Measurements from ENCODE around the gene GAGE12J. TPM values are rescaled to one million over a fixed set of nuclear protein-coding genes. Genes with fewer than 3 reads are reported as not detected.
A peak's percentile ranks its signal among the peaks of the same experiment; 100 is the strongest.
"Not testable (repeated sequence)": the region's sequence is repeated elsewhere in the genome, so short reads cannot be mapped to it uniquely, and the experiment has no call there.

GAGE12J gene
- polyA plus RNA-seq, result not detected

GRCh38 chrX:49321737-49322136 is at the start of gene GAGE12J:
TSS of gene GAGE12J (plus strand) at chrX:49322037. CDS start at chrX:49323194, 1,157 bp downstream.
- H3K9me3 Mint-ChIP-seq, H3K4me1 Mint-ChIP-seq, H3K36me3 Mint-ChIP-seq, H3K27ac Mint-ChIP-seq, H3K4me3 Mint-ChIP-seq, H3K27me3 Mint-ChIP-seq: not testable (repeated sequence)

GRCh38 chrX:49272421-49272820 is 49.4 kb upstream of the GAGE12J start:
- Mint-ChIP-seq H3K27me3 (no peaks in the 10 kb centered on the region), H3K4me3 (peak overlapping the region in 3 of 4 donors; percentile 15 to 61 (median 27)), H3K9me3 (no peaks in the 10 kb centered on the region), H3K36me3 (peaks cover 3% of the 10 kb centered on the region), H3K27ac (peak overlapping the region in 1 of 3 donors; percentile 57), H3K4me1 (peaks cover 5 to 30% (median 19%) of the 10 kb centered on the region in 3 donors)

DNA sequence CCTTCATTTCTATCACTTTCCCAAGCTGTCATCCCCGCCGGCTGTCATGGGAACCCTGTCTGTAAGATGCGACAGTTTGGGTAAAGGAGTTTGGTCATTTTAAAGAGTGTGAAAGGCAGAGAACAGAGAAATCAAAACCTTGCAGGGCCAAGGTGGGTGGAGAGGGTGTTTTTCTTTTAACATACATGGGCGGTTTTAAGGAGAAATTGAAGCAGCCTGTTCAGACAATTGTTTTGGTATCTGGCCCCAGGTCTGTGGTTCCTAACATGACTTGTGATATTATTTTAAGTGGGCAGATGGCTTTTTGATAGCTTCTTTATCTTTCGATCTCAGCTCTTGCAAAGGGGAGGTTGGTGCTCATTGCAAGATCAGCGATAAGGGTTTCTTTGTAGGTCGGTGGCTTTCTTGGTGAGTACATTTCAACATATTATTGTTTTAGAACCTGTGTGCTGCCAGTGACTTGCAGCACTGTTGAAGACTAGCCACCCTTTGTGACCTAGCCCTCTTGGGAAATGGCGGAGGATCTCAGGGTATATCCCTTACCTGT is 48.6 kb upstream of the GAGE12J start:
- Mint-ChIP-seq H3K4me1 (peaks cover 5 to 33% (median 19%) of the 10 kb centered on the region in 3 donors), H3K27me3 (no peaks in the 10 kb centered on the region), H3K4me3 (peak overlapping the region in 3 of 4 donors; percentile 5 to 60 (median 27)), H3K27ac (no peak overlapping the region), H3K9me3 (no peaks in the 10 kb centered on the region), H3K36me3 (peaks cover 3% of the 10 kb centered on the region)

DNA sequence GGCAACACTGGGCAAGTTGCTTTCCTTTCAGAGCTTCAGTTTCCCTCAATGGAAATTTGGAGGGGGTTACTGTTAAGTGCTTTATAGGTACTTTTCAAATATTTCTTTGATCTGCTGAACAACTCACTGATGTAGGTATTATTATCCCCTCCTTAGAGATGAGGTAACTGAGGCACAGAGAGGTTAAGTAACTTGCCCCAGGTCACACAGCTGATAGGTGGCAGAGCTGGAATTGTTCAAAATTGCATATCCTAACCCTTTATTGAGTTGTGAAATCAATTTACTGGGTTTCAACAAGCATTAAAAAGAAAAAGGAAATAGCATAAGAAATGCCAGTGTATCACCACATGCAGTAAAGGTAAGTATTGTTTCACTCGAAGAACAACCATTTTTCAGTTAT is 45.6 kb upstream of the GAGE12J start:
- Mint-ChIP-seq H3K27me3 (peaks cover 1% of the 10 kb centered on the region), H3K4me1 (peaks cover 0 to 27% (median 13%) of the 10 kb centered on the region in 3 donors), H3K9me3 (no peaks in the 10 kb centered on the region), H3K27ac (no peak overlapping the region), H3K36me3 (peaks cover 2% of the 10 kb centered on the region), H3K4me3 (no peak overlapping the region)

- Mint-ChIP-seq H3K4me3 (peak overlapping the region in 1 of 4 donors; percentile 50), H3K36me3 (peaks cover 2% of the 10 kb centered on the region), H3K27me3 (peaks cover 1% of the 10 kb centered on the region), H3K4me1 (peaks cover 0 to 25% (median 10%) of the 10 kb centered on the region in 3 donors), H3K27ac (no peak overlapping the region), H3K9me3 (no peaks in the 10 kb centered on the region)
These were observed 44.9 kb upstream of the GAGE12J start for GRCh38 chrX:49276671-49277534.

DNA sequence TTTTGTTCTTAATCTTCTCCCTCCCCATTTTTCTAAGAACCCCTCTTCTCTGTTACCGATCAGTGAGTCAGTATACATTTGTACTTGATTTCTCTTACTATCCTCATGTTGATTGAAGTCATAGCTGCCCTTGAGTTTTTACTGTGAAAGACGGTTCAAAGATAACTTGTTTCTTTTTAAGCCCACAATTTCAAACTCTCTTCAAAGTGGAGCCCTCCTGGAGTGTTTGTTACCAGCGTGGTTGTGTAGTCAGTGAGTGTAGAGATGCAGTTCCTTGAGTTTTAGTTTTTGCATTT is 44.4 kb upstream of the GAGE12J start:
- Mint-ChIP-seq H3K27me3 (peaks cover 1% of the 10 kb centered on the region), H3K36me3 (peaks cover 2% of the 10 kb centered on the region), H3K4me3 (no peak overlapping the region), H3K9me3 (no peaks in the 10 kb centered on the region), H3K27ac (no peak overlapping the region), H3K4me1 (peaks cover 0 to 23% (median 7%) of the 10 kb centered on the region in 3 donors)

DNA sequence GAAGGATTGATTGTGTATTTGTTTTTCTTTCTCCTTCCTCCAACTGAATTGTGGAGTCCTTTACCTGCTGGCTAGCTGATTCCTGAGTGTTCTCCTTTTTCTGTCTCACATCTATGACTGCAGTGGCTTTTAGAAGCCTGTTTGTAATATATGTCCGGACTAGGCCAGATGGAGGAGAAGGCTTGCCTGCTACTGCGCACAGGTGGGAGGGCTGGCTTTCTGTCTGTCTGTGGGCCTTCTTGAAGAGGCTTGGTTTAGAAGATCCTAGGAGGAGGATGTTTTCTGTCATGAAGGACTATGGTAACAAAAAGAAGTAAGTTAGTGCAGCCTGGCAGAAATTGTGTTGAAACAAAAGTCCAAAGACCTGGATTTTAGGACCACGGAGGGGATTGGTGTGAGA is 43.8 kb upstream of the GAGE12J start:
- H3K27ac Mint-ChIP-seq, result peak overlapping the region in 1 of 3 donors; percentile 68
- no peaks in the 10 kb centered on the region for H3K9me3 Mint-ChIP-seq
- peaks cover 0 to 19% (median 4%) of the 10 kb centered on the region in 3 donors for H3K4me1 Mint-ChIP-seq
- peaks cover 1% of the 10 kb centered on the region for H3K27me3 Mint-ChIP-seq
- no peak overlapping the region for H3K4me3 Mint-ChIP-seq
- peaks cover 2% of the 10 kb centered on the region for H3K36me3 Mint-ChIP-seq

GRCh38 chrX:49282647-49283011 is 39.2 kb upstream of the GAGE12J start:
- Mint-ChIP-seq H3K27ac (no peak overlapping the region), H3K9me3 (no peaks in the 10 kb centered on the region), H3K4me3 (no peak overlapping the region), H3K4me1 (peaks cover 0 to 3% (median 0%) of the 10 kb centered on the region in 3 donors), H3K36me3 (peaks cover 2% of the 10 kb centered on the region), H3K27me3 (peaks cover 1% of the 10 kb centered on the region)

GRCh38 chrX:49284212-49284611 is 37.6 kb upstream of the GAGE12J start:
- no peaks in the 10 kb centered on the region for H3K4me1 Mint-ChIP-seq
- no peak overlapping the region for H3K27ac Mint-ChIP-seq
- no peak overlapping the region for H3K4me3 Mint-ChIP-seq
- no peaks in the 10 kb centered on the region for H3K9me3 Mint-ChIP-seq
- H3K27me3 Mint-ChIP-seq, result no peaks in the 10 kb centered on the region
- H3K36me3 Mint-ChIP-seq, result peaks cover 2% of the 10 kb centered on the region

DNA sequence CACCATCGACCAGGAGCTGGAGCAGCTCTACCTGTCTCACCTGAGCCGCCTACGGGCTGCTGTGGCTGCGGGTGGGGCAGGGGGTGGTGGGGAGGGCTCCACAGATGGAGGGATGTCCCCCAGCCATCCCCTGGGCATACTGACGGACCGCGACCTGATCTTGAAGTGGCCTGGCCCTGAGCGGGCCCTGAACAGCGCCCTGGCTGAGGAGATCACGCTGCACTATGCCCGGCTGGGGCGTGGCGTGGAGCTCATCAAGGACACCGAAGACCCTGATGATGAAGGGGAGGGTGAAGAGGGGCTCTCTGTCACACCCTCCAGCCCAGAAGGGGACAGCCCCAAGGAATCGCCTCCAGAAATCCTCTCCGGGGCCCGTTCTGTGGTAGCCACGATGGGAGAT is 35.7 kb upstream of the GAGE12J start:
- no peak overlapping the region for H3K27ac Mint-ChIP-seq

DNA sequence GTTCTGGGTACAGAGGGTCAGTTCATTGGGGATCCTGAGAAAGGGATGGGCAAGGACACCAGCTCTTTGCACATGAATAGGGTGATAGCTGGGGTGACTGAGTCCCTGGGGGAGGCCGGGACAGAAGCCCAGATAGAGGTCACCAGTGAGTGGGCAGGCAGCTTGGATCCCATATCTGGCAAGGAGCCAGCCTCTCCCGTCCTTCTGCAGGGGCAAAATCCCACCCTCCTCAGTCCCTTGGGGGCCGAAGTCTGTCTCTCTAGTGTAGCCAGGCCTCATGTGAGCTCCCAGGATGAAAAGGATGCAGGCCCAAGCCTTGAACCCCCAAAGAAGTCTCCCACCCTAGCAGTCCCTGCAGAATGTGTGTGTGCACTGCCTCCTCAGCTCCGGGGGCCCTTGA is 35.3 kb upstream of the GAGE12J start:
- H3K4me1 Mint-ChIP-seq, result peaks cover 0 to 1% (median 0%) of the 10 kb centered on the region in 3 donors
- H3K27me3 Mint-ChIP-seq, result peaks cover 2% of the 10 kb centered on the region
- H3K36me3 Mint-ChIP-seq, result no peaks in the 10 kb centered on the region
- no peaks in the 10 kb centered on the region for H3K9me3 Mint-ChIP-seq
- no peak overlapping the region for H3K4me3 Mint-ChIP-seq
- no peak overlapping the region for H3K27ac Mint-ChIP-seq

More for the DNA sequence above, 35.7 kb upstream of the GAGE12J start:
- Mint-ChIP-seq H3K36me3 (no peaks in the 10 kb centered on the region), H3K27me3 (peaks cover 1% of the 10 kb centered on the region), H3K4me3 (no peak overlapping the region), H3K4me1 (peaks cover 0 to 1% (median 0%) of the 10 kb centered on the region in 3 donors), H3K9me3 (no peaks in the 10 kb centered on the region)

DNA sequence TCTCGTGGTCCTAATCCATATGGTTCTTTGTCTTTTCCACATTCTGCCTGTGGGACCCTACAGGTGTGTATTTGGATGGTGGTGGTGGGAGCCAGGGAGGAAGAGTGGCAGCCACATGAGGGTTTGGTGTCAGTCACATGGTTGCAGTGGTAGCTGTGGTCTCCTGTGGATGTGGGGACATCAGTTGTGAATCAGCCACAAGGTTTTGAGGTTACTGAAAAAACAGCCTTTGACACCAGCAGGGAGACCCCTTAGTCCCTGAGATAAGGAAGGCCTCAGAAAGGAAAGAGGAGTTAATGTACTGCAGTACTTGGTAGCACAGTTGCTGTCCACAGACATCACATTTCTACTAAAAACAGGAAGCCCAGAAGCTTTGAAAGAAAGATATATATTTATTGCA is 34.2 kb upstream of the GAGE12J start:
- Mint-ChIP-seq H3K27me3 (peaks cover 5% of the 10 kb centered on the region), H3K4me3 (no peak overlapping the region), H3K9me3 (no peaks in the 10 kb centered on the region), H3K4me1 (peaks cover 0 to 1% (median 0%) of the 10 kb centered on the region in 3 donors), H3K27ac (no peak overlapping the region), H3K36me3 (no peaks in the 10 kb centered on the region)

- Mint-ChIP-seq H3K4me3 (no peak overlapping the region), H3K9me3 (no peaks in the 10 kb centered on the region), H3K27ac (no peak overlapping the region), H3K4me1 (peaks cover 0 to 1% (median 0%) of the 10 kb centered on the region in 3 donors), H3K36me3 (no peaks in the 10 kb centered on the region), H3K27me3 (peaks cover 5% of the 10 kb centered on the region)
These were observed 31.6 kb upstream of the GAGE12J start for GRCh38 chrX:49290215-49290614.

DNA sequence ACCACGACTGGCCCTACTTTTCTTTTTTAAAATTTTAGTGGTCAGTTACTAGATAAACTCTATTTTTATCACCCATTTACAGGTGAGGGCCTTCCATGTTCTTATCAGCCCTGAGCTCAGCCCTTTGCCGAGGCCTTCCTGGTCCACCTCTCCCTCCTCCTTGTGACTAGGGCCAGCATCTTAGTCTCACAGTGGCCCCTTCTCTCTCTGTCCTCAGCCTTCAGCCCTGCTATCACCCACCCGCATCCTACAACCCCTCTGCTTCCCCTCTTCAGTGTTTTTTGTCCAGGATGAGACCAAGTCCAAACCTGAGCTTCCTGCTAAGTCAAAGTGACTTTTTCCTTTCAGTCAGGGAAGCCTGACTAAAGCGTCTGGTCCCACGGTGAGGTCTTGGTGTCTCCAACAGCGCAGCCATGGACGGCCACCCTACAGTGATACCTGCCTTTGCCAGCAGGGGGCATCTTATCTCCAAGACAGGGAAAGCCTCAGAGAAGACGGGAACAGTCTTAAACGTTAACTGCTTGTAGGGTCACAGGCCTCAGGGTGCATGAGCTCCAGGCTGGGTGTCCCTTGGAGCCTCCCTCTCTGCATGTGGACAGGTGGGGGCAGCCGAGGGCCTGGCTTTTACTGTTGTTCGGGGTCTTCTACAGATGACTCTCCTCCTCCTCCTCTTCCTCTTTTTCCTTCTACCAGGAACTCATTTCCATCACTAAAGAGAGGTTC is 30.1 kb upstream of the GAGE12J start:
- Mint-ChIP-seq H3K27ac (peak overlapping the region in 1 of 3 donors; percentile 69), H3K4me1 (peaks cover 0 to 1% (median 0%) of the 10 kb centered on the region in 3 donors), H3K27me3 (peaks cover 5% of the 10 kb centered on the region), H3K9me3 (no peaks in the 10 kb centered on the region), H3K36me3 (no peaks in the 10 kb centered on the region), H3K4me3 (no peak overlapping the region)

Data from IgD-negative memory B cell (primary cell).